Ishikawa (cell line): Measurements from ENCODE around the gene FBLN1.

Experiments
- CEBPB ChIP-seq: IDR thresholded peaks from 2 replicates; pipeline ENCODE4 v1.6.1; 2012
- CREB1 ChIP-seq: IDR thresholded peaks from 2 replicates; pipeline ENCODE4 v1.6.1; 2012; ENCODE audit warnings: low read depth
- EGR1 ChIP-seq: IDR thresholded peaks from 2 replicates; pipeline ENCODE4 v1.6.1; 2012
- EP300 ChIP-seq: IDR thresholded peaks from 2 replicates; pipeline ENCODE4 v1.6.1; 2012; ENCODE audit warnings: borderline replicate concordance
- RAD21 ChIP-seq: IDR thresholded peaks from 2 replicates; pipeline ENCODE4 v1.6.1; 2012; ENCODE audit warnings: low read depth
- REST ChIP-seq: IDR thresholded peaks from 2 replicates; pipeline ENCODE4 v1.6.1; 2012; ENCODE audit warnings: low read depth, mild to moderate bottlenecking
- TF ChIP-seq, protein P1 (sequence below): IDR thresholded peaks from 2 replicates; pipeline ENCODE4 v1.6.1; 2012

DNA sequence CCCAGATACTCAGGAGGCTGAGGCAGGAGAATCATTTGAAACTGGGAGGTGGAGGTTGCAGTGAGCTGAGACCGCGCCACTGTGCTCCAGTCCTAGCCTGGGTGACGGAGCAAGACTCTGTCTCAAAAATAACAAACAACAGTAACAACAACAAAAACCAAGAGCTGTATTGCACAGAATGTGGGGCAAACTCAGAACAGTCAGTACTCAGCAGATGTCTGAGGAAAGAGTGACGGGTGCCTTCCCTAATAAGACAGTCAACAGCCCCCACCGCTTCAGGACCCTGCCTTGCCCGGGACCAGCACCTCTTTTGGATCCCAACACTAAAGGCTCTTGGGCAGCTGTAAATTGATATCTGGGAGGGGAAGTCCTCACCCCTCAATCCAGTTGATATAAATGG, 48.9 kb upstream of the FBLN1 start:
- TF ChIP-seq CEBPB (no peak), REST (no peak), RAD21 (no peak), EP300 (no peak), CREB1 (no peak), EGR1 (no peak)
- TF ChIP-seq, protein P1, sequence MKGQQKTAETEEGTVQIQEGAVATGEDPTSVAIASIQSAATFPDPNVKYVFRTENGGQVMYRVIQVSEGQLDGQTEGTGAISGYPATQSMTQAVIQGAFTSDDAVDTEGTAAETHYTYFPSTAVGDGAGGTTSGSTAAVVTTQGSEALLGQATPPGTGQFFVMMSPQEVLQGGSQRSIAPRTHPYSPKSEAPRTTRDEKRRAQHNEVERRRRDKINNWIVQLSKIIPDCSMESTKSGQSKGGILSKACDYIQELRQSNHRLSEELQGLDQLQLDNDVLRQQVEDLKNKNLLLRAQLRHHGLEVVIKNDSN: no peak
